Fibroblast of lung (primary cell): ENCODE results near the gene HRCT1. TPM values are rescaled to one million over a fixed set of nuclear protein-coding genes. Genes with fewer than 3 reads are reported as not detected.

Experiments used
- DNase-seq, 2 donors: peaks; one replicate each; pipeline versions ENCODE4 v3.0.0 to v3.0.0-alpha.2; 2010; ENCODE audit warnings: low read depth in 2 of 2
- H2AFZ ChIP-seq: 2 replicates; pipeline ENCODE4 v1.5.1; 2012; ENCODE audit warnings: low read length, control low read depth, inconsistent platforms
- H3K27ac ChIP-seq: 2 replicates; pipeline ENCODE4 v1.5.1; 2011; ENCODE audit warnings: low read length, control low read depth; ENCODE audit not compliant: insufficient read depth
- H3K27me3 ChIP-seq: 2 replicates; pipeline ENCODE4 v1.5.1; 2011; ENCODE audit warnings: mild to moderate bottlenecking, low read length; ENCODE audit not compliant: control insufficient read depth, insufficient read depth
- H3K36me3 ChIP-seq: 2 replicates; pipeline ENCODE4 v1.5.1; 2011; ENCODE audit warnings: low read length; ENCODE audit not compliant: control insufficient read depth, insufficient read depth
- H3K4me1 ChIP-seq: 2 replicates; pipeline ENCODE4 v1.5.1; 2011; ENCODE audit warnings: low read length; ENCODE audit not compliant: control insufficient read depth, insufficient read depth; ENCODE audit errors: extremely low read depth
- H3K4me2 ChIP-seq: 2 replicates; pipeline ENCODE4 v1.5.1; 2011; ENCODE audit warnings: low read length, control low read depth; ENCODE audit not compliant: insufficient read depth; ENCODE audit errors: extremely low read depth
- H3K4me3 ChIP-seq, 4 experiments: fragments of 200-600 bp in 1 of 4; sonication (generic) in 1 of 4; replicated peaks in 1 of 4; 2 replicates each; pipeline ENCODE4 v1.5.1; 2011 to 2016; ENCODE audit warnings: low read length in 4 of 4, low read depth in 3 of 4, mild to moderate bottlenecking in 3 of 4, control low read depth in 2 of 4, inconsistent platforms in 1 of 4, mixed read lengths in 1 of 4; ENCODE audit not compliant: insufficient read depth in 1 of 4; ENCODE audit errors: control extremely low read depth in 1 of 4
- H3K79me2 ChIP-seq: 2 replicates; pipeline ENCODE4 v1.5.1; 2012; ENCODE audit warnings: mild to moderate bottlenecking, low read length, inconsistent platforms; ENCODE audit not compliant: control insufficient read depth, insufficient read depth
- H3K9ac ChIP-seq: 2 replicates; pipeline ENCODE4 v1.5.1; 2011; ENCODE audit warnings: mild to moderate bottlenecking, low read length, control low read depth; ENCODE audit not compliant: insufficient read depth
- H3K9me3 ChIP-seq: 2 replicates; pipeline ENCODE4 v1.5.1; 2012; ENCODE audit warnings: low read depth, low read length; ENCODE audit not compliant: control insufficient read depth, insufficient read depth
- H4K20me1 ChIP-seq: 2 replicates; pipeline ENCODE4 v1.5.1; 2011; ENCODE audit warnings: low read length; ENCODE audit not compliant: control insufficient read depth, insufficient read depth; ENCODE audit errors: extremely low read depth
- EZH2 ChIP-seq: IDR thresholded peaks from 2 replicates; pipeline ENCODE4 v1.5.1; 2012; ENCODE audit warnings: low read length, control low read depth, mild to moderate bottlenecking; ENCODE audit errors: missing control alignments
- polyA plus RNA-seq, 2 donors: library from polyadenylated mRNA; depleted of rRNA in 1 of 2; stranded (reverse) in 1 of 2; unstranded in 1 of 2; fragments of >200 nt; gene quantifications; 2 replicates each; pipeline ENCODE4 v1.2.1, GENCODE V29; 2011 to 2012; ENCODE audit warnings: missing spikeins in 1 of 2
- total RNA-seq: library from RNA; depleted of rRNA; stranded (reverse); fragments of >200 nt; gene quantifications from 2 replicates; pipeline ENCODE4 v1.2.1, GENCODE V29; 2014
- TF ChIP-seq, protein P1 (sequence below), 2 donors: IDR thresholded peaks in 1 of 2; conservative IDR thresholded peaks in 1 of 2; 1 replicate in 1 of 2; 2 replicates in 1 of 2; pipeline ENCODE4 v1.5.1; 2011 to 2012; ENCODE audit warnings: low read length in 2 of 2, control low read depth in 1 of 2, inconsistent platforms in 1 of 2, low read depth in 1 of 2, mild to moderate bottlenecking in 1 of 2

The HRCT1 gene
- total and polyA plus RNA-seq, 2 donors (not counting 1 experiment from before 2014, with no cell fraction given) = 1.2 to 3.1 TPM

DNA sequence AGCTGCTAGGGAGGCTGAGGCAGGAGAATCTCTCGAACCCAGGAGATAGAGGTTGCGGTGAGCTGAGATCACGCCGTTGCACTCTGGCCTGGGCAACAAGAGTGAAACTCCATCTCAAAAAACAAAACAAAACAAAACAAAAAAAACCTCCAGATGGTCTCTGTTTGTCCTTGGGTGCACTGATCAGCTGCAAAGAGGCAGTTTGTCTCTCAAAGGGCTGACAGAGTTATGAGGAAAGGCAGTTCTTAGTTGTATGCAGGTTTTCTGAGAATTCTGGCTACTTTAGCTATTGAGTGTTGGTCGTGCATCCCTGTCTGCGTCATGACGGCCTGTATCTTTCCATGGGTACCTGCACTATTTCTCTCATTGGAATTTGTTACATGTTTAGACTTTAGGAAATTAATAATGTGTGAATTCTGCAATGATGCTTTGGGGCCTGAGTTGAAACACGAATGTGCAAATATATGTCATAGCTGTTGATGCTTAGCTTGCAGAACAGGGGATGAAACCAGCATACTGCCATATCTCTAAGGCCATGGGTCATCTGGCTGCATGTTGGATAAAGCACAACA, 33.8 kb downstream of the HRCT1 start:
- Histone ChIP-seq H3K9me3 (no peaks in the 10 kb centered on the region), H3K4me2 (no peak overlapping the region), H3K79me2 (no peaks in the 10 kb centered on the region), H4K20me1 (no peaks in the 10 kb centered on the region), H3K27me3 (no peaks in the 10 kb centered on the region), H2AFZ (no peak overlapping the region), H3K4me1 (peaks cover 13% of the 10 kb centered on the region), H3K4me3 (no peak overlapping the region), H3K9ac (no peak overlapping the region), H3K27ac (no peak overlapping the region), H3K36me3 (no peaks in the 10 kb centered on the region)
- no peak for DNase-seq
- TF ChIP-seq EZH2 = no peak
- TF ChIP-seq, protein P1, sequence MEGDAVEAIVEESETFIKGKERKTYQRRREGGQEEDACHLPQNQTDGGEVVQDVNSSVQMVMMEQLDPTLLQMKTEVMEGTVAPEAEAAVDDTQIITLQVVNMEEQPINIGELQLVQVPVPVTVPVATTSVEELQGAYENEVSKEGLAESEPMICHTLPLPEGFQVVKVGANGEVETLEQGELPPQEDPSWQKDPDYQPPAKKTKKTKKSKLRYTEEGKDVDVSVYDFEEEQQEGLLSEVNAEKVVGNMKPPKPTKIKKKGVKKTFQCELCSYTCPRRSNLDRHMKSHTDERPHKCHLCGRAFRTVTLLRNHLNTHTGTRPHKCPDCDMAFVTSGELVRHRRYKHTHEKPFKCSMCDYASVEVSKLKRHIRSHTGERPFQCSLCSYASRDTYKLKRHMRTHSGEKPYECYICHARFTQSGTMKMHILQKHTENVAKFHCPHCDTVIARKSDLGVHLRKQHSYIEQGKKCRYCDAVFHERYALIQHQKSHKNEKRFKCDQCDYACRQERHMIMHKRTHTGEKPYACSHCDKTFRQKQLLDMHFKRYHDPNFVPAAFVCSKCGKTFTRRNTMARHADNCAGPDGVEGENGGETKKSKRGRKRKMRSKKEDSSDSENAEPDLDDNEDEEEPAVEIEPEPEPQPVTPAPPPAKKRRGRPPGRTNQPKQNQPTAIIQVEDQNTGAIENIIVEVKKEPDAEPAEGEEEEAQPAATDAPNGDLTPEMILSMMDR (conservative IDR thresholded peaks at IDR 0.05 in 1 of 2, IDR thresholded peaks at IDR 0.05 in 1 of 2; ENCODE audit: low read depth in 1 of 2, low read length in 2 of 2) = no peak

DNA sequence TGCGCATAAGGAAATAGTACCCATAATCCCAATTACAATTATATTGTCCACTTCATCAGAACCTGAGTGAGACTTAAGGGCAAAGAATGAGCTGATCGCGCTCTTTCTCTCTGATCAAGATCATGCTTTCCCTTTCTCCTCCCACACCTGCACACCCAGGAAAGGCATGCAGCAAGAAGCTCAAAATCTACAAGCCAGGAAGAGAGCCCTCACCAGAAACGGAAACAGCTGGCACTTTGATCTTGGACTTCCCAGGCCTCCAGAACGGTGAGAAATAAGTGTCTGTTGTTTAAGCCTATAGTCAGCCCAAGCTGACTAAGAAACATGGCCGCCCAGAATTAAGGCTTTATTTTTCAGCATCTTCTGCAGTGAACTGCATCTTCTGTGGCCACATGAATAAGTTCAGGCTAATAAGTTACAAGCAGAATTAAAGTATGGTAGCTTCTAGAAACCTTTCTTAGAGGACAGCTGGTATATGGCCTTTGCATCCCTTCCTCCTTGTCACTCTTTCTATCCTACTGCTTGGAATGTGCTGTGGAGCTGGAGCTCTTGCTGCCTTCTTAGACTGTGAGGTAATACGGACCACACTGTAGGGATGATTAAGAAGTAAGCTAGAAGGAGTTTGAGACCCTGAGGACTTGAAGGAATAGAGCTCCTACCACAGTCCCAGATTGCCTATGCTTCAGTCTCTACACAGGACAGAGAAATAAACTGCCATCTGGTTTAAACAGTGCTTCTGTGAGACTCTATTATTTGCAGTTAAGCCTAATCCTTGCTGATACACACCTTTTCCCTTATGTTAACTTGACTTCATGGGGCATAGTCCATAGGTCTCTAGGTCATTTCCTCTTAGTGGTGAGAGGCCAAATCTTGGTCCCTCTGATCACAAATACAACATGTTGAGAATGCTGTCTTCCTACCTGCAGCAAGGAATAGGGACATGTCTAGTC, 34.7 kb downstream of the HRCT1 start:
- Histone ChIP-seq H4K20me1 (no peaks in the 10 kb centered on the region), H3K4me3 (no peak overlapping the region), H3K36me3 (no peaks in the 10 kb centered on the region), H3K4me2 (no peak overlapping the region), H3K4me1 (peaks cover 10% of the 10 kb centered on the region), H3K9me3 (no peaks in the 10 kb centered on the region), H3K9ac (no peak overlapping the region), H2AFZ (peak overlapping the region; percentile 32), H3K27me3 (no peaks in the 10 kb centered on the region), H3K27ac (no peak overlapping the region), H3K79me2 (no peaks in the 10 kb centered on the region)
- TF ChIP-seq EZH2 = no peak
- TF ChIP-seq, protein P1 (conservative IDR thresholded peaks at IDR 0.05 in 1 of 2, IDR thresholded peaks at IDR 0.05 in 1 of 2; ENCODE audit: low read depth in 1 of 2, low read length in 2 of 2) = no peak
- DNase-seq = peak in 1 of 2 donors; percentile 55

DNA sequence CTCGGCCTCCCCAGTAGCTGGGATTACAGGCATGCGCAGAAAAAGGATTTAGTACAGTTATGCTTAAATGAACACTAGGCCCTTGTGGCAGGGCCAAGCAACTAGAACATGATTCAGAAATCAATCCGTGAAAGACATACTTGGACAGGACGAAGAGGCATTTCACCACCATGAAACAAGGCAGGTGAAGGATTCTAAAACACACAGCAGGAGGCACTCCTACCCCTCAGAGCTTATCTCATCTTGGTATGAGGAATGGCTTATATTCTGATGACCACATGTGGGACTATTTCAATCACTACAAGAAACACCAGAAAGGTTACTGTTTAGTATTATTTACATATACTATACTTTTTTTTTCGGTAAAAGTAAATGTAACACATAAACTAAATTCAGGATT, 36.3 kb downstream of the HRCT1 start:
- Histone ChIP-seq H3K4me2 (no peak overlapping the region), H2AFZ (no peak overlapping the region), H3K27me3 (no peaks in the 10 kb centered on the region), H3K79me2 (no peaks in the 10 kb centered on the region), H4K20me1 (no peaks in the 10 kb centered on the region), H3K9ac (no peak overlapping the region), H3K27ac (no peak overlapping the region), H3K4me3 (no peak overlapping the region), H3K9me3 (no peaks in the 10 kb centered on the region), H3K4me1 (peaks cover 2% of the 10 kb centered on the region), H3K36me3 (no peaks in the 10 kb centered on the region)
- DNase-seq = no peak
- TF ChIP-seq EZH2 = no peak
- TF ChIP-seq, protein P1 (conservative IDR thresholded peaks at IDR 0.05 in 1 of 2, IDR thresholded peaks at IDR 0.05 in 1 of 2; ENCODE audit: low read depth in 1 of 2, low read length in 2 of 2) = no peak
